HG03175 (cell line): ENCODE measurements around the gene OSGEP.

Experiments
- ATAC-seq: cut with Tn5 transposase; IDR thresholded peaks from one replicate; pipeline ENCODE4 v1.9.1; 2021; ENCODE audit warnings: mild to moderate bottlenecking, moderate library complexity; ENCODE audit not compliant: unreplicated experiment

OSGEP gene

DNA sequence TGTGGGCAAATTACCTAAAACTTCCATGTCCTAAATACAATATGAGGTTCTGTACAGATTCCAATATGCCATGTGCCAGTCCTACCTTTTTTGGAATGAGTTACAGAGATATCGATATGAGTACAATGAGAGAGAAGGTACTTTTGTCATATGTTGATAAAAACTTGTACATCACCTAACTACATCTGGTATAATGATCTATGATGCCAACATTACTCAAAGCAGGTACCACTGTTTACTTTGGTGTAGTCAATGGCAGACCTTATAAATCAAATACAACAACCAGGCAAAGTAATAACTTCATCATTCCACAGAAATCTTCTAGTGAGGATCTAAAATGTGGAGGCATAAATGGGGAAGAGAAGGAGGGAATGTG is 54.0 kb downstream of the OSGEP start:
- no peak for ATAC-seq

DNA sequence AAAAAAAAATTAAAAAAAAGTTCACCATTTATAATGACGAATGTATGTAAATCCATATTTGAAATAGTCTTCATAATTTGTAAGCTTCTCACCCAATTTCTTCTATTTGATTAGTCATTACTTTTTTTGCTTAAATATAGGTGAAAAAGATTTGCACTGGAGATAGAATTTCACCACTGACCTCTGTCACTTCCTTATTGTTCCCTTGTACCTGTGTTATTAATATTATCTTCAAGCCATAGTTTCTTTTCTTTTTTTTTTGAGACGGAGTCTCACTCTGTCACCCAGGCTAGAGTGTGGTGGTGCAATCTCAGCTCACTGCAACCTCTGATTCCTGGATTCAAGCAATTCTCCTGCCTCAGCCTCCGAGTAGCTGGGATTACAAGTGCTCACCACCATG is 57.1 kb downstream of the OSGEP start:
- no peak for ATAC-seq
